ENCODE measurements around the gene STAT6.

DNA sequence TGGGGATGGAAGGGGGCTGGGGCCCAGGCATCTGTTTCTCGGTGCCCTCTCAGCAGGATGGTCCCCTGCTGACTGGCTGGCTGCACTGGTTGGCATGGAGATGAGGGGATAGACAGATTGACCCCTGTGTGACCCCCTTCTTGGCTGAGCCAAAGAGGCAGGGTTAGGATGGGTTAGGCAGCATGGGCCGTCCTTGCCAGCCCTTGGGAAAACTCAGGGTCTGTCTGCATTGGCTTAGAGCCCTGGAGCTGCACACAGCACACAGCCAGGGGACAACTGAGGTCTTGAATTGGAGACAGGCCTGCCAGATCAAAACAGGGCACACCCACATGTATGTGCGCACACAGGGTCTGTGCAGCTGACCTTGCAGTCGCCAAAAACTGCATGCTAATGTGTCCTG is 47.5 kb upstream of the STAT6 start:
- no peak for TF ChIP-seq EZH2 (IDR thresholded peaks at IDR 0.05; ENCODE audit: borderline replicate concordance, low read length)
- TF ChIP-seq, protein P1, sequence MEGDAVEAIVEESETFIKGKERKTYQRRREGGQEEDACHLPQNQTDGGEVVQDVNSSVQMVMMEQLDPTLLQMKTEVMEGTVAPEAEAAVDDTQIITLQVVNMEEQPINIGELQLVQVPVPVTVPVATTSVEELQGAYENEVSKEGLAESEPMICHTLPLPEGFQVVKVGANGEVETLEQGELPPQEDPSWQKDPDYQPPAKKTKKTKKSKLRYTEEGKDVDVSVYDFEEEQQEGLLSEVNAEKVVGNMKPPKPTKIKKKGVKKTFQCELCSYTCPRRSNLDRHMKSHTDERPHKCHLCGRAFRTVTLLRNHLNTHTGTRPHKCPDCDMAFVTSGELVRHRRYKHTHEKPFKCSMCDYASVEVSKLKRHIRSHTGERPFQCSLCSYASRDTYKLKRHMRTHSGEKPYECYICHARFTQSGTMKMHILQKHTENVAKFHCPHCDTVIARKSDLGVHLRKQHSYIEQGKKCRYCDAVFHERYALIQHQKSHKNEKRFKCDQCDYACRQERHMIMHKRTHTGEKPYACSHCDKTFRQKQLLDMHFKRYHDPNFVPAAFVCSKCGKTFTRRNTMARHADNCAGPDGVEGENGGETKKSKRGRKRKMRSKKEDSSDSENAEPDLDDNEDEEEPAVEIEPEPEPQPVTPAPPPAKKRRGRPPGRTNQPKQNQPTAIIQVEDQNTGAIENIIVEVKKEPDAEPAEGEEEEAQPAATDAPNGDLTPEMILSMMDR (IDR thresholded peaks at IDR 0.05; ENCODE audit: low read length), result no peak
